ENCODE data around the gene FYTTD1. TPM values are rescaled to one million over a fixed set of nuclear protein-coding genes. Genes with fewer than 3 reads are reported as not detected.

Gene FYTTD1
- total RNA-seq, 1 experiment from 2014 or later, result 45.9 TPM

- ChIA-PET CTCF (interaction anchor here (0.5 kb wide), 1 partner anchor 1434 kb away, joined by 5 read pairs; no protein-coding TSS in a partner anchor), POLR2A (interaction anchor here (1.2 to 6.3 kb wide), 4 partner anchors 10 to 17 kb away, joined by 6 to 105 read pairs (median 12); partner anchors contain the start of gene FYTTD1)
- intact Hi-C loops (cut with micrococcal nuclease), result no loop called here
- no peaks in the 10 kb centered on the region for H3K36me3 Mint-ChIP-seq (ENCODE audit: insufficient read depth, unreplicated experiment)
- H3K9me3 Mint-ChIP-seq (ENCODE audit: unreplicated experiment), result no peaks in the 10 kb centered on the region
- no peak overlapping the region for H3K27ac Mint-ChIP-seq (ENCODE audit: low read depth, unreplicated experiment)
- no peak for TF ChIP-seq CTCF (IDR thresholded peaks at IDR 0.05; ENCODE audit: unreplicated experiment)
- BruUV-seq (replicated peaks), result no TSS peak
- H3K4me3 Mint-ChIP-seq (ENCODE audit: unreplicated experiment), result no peak overlapping the region
- no peaks in the 10 kb centered on the region for H3K27me3 Mint-ChIP-seq (ENCODE audit: insufficient read depth, unreplicated experiment)
- no peak for DNase-seq (ENCODE audit: unreplicated experiment)
- H3K4me1 Mint-ChIP-seq (ENCODE audit: insufficient read depth, unreplicated experiment), result peaks cover 39% of the 10 kb centered on the region
Measured at GRCh38 chr3:197733042-197733441, 16.6 kb upstream of the FYTTD1 start.

GRCh38 chr3:197734667-197735318 lies 14.9 kb upstream of the FYTTD1 start:
- Mint-ChIP-seq H3K27ac (ENCODE audit: low read depth, unreplicated experiment) (no peak overlapping the region), H3K4me1 (ENCODE audit: insufficient read depth, unreplicated experiment) (peaks cover 32% of the 10 kb centered on the region), H3K4me3 (ENCODE audit: unreplicated experiment) (no peak overlapping the region), H3K9me3 (ENCODE audit: unreplicated experiment) (no peaks in the 10 kb centered on the region), H3K27me3 (ENCODE audit: insufficient read depth, unreplicated experiment) (no peaks in the 10 kb centered on the region), H3K36me3 (ENCODE audit: insufficient read depth, unreplicated experiment) (no peaks in the 10 kb centered on the region)
- no peak for TF ChIP-seq CTCF (IDR thresholded peaks at IDR 0.05; ENCODE audit: unreplicated experiment)
- TSS peak; percentile 9 for BruUV-seq (replicated peaks)
- intact Hi-C loops (cut with micrococcal nuclease), result no loop called here
- POLR2A ChIA-PET, result interaction anchor here (0.6 to 6.3 kb wide), 6 partner anchors 11 to 363 kb away, joined by 3 to 105 read pairs (median 8); partner anchors contain the start of gene FYTTD1
- DNase-seq (ENCODE audit: unreplicated experiment), result no peak
- CTCF ChIA-PET, result interaction anchor here (0.6 to 1.6 kb wide), 3 partner anchors 11 to 1874 kb away, joined by 3 to 4 read pairs (median 3); no protein-coding TSS in a partner anchor

DNA sequence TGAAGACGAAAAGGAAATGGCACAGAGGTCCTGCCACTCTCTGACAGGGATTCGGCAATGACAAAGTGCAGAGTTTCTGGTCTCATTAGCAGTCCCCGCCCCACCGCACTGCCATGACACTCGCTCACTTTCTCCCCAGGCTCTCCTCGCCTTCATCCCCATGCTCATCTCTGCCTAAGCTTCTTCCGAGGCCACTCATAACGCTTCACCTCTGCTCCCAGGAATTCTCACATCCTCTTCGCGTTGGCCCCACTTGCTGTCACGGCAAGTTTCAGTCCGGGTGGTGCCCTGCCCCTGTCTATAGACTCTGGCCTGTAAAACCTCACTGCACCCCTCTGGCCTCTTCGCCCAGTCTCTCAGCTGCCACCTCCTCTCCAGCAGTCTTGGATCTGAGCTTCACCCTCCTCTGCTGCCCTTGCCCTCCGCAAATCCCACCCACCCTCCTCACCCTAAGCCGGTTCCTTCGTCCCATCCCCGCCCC lies 13.6 kb upstream of the FYTTD1 start:
- POLR2A ChIA-PET, result interaction anchor here (0.6 to 6.3 kb wide), 8 partner anchors 10 to 66 kb away, joined by 3 to 105 read pairs (median 8); partner anchors contain the start of gene FYTTD1
- TF ChIP-seq CTCF (IDR thresholded peaks at IDR 0.05; ENCODE audit: unreplicated experiment), result no peak
- no peaks in the 10 kb centered on the region for H3K9me3 Mint-ChIP-seq (ENCODE audit: unreplicated experiment)
- H3K4me3 Mint-ChIP-seq (ENCODE audit: unreplicated experiment), result peak overlapping the region; percentile 82
- DNase-seq (ENCODE audit: unreplicated experiment), result peak; percentile 12
- H3K27ac Mint-ChIP-seq (ENCODE audit: low read depth, unreplicated experiment), result peak overlapping the region; percentile 72
- intact Hi-C loops (cut with micrococcal nuclease), result loop anchor here (2.0 kb wide), 1 partner anchor 67 kb away; no protein-coding TSS in a partner anchor
- no TSS peak for BruUV-seq (replicated peaks)
- CTCF ChIA-PET, result interaction anchor here (1.6 kb wide), 1 partner anchor 13 kb away, joined by 4 read pairs; no protein-coding TSS in a partner anchor
- H3K36me3 Mint-ChIP-seq (ENCODE audit: insufficient read depth, unreplicated experiment), result no peaks in the 10 kb centered on the region
- H3K4me1 Mint-ChIP-seq (ENCODE audit: insufficient read depth, unreplicated experiment), result peaks cover 20% of the 10 kb centered on the region
- no peaks in the 10 kb centered on the region for H3K27me3 Mint-ChIP-seq (ENCODE audit: insufficient read depth, unreplicated experiment)
